Measurements from ENCODE around the gene C2CD2.
A peak's percentile ranks its signal among the peaks of the same experiment; 100 is the strongest.
"Not testable (repeated sequence)": the region's sequence is repeated elsewhere in the genome, so short reads cannot be mapped to it uniquely, and the experiment has no call there.

C2CD2 gene

DNA sequence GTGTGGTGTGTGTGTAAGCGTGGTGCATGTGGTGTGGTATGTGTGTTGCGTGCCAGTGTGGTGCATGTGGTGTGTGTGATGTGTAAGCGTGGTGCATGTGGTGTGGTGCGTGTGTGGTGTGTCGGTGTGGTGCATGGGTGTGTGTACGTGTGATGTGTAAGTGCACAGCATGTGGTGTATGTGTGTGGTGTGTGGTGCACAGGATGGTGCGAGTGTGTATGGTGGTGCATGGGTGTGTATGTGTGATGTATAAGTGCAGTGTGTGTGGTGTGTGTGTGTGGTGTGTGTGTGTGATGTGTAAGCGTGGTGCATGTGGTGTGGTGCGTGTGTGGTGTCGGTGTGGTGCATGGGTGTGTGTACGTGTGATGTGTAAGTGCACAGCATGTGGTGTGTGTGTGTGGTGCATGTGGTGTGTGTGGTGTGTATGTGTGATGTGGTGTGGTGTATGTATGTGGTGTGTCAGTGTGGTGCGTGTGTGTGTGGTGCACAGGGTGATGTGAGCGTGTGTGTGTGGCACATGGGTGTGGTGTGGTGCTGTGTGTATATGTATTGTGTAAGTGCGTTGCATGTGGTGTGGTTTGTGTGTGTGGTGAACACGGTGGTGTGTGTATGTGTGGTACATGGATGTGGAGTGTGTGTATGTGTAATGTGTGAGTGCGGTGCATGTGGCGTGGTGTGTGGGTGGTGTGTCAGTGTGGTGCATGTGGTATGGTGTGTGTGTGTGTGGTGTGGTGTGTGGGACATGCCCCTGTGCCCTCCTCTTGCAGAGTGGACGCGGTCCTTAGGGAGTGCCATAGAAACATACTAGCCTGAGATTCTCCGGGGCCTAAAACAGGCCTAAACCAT, 1.1 kb upstream of the C2CD2 start:
- Mint-ChIP-seq H3K27ac (peak overlapping the region; percentile 47), H3K9me3 (no peaks in the 10 kb centered on the region), H3K27me3 (ENCODE audit: low read depth, poor library complexity) (peaks cover 37% of the 10 kb centered on the region), H3K4me3 (peak overlapping the region; percentile 70), H3K4me1 (peaks cover 64% of the 10 kb centered on the region), H3K36me3 (ENCODE audit: low read depth) (no peaks in the 10 kb centered on the region)
- DNase-seq, result no peak
- TF ChIP-seq, protein P1, sequence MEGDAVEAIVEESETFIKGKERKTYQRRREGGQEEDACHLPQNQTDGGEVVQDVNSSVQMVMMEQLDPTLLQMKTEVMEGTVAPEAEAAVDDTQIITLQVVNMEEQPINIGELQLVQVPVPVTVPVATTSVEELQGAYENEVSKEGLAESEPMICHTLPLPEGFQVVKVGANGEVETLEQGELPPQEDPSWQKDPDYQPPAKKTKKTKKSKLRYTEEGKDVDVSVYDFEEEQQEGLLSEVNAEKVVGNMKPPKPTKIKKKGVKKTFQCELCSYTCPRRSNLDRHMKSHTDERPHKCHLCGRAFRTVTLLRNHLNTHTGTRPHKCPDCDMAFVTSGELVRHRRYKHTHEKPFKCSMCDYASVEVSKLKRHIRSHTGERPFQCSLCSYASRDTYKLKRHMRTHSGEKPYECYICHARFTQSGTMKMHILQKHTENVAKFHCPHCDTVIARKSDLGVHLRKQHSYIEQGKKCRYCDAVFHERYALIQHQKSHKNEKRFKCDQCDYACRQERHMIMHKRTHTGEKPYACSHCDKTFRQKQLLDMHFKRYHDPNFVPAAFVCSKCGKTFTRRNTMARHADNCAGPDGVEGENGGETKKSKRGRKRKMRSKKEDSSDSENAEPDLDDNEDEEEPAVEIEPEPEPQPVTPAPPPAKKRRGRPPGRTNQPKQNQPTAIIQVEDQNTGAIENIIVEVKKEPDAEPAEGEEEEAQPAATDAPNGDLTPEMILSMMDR (IDR thresholded peaks at IDR 0.05), result no peak

DNA sequence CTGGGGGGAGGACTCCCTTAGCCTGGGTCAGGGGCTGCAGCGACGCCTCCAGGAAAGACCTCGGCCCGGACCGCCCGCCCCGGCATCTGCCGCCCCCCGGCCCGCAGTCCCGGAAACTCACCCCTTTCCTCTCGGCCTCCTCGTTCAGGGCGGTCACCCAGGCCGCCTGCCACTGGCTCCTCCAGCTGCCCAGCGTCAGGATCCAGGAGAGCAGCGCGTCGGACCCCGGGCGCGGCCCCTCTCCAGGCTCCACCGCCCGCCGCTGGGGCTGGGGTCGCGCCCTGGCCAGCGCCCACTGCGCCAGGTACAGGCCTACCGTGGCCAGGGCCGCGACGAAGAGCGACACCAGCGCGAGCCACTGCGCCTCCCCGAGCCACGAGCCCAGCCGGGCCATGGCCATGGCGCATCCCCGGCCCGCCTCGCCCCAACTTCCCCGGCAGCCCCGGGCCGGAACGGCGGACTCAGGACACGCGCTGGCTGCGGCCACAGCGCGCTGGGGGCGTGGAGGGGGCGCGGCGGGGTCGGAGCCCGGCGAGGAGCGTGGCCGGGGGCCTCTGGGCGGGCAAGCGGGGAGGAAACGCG, 478 bp downstream of the C2CD2 start:
- peaks cover 41% of the 10 kb centered on the region for H3K27me3 Mint-ChIP-seq (ENCODE audit: low read depth, poor library complexity)
- H3K9me3 Mint-ChIP-seq, result no peaks in the 10 kb centered on the region
- peaks cover 67% of the 10 kb centered on the region for H3K4me1 Mint-ChIP-seq
- H3K4me3 Mint-ChIP-seq, result peak overlapping the region; percentile 80
- no peaks in the 10 kb centered on the region for H3K36me3 Mint-ChIP-seq (ENCODE audit: low read depth)
- no peak overlapping the region for H3K27ac Mint-ChIP-seq
- peak; percentile 63 for DNase-seq
- TF ChIP-seq, protein P1 (IDR thresholded peaks at IDR 0.05), result no peak

DNA sequence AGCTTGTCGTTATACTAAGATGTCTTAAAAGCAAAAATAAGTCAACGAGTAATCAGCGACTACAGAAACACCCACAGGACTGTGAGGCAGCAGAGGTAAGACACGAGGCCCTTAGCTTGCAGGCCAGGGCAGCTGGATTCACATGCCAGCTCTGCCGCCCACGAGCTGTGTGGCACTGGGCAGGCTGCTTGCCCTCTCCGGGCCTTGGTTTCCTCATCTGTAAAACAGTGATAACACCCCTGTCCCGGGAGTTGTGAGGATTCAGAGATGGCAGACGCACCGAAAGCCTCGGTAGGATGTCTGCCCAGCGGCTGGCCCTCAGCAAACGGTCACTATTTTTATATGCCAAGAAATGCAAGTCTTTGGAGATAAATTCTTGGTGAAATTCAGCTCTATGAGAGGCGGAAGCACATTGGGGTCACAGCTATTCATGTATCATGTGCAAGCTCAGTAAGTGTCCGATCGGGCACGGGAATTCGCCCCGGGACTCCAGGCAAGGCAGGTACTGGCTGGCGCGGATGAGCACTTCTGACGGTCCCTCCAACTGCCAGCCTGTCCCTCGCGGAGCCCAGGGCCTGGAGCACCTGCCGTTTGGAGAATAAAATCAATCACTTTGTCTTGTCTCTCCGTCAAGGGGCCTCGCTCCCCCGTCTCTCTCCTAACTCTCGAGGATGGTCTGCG, 1.1 kb downstream of the C2CD2 start:
- Mint-ChIP-seq H3K27ac (no peak overlapping the region), H3K4me3 (peak overlapping the region; percentile 80), H3K36me3 (ENCODE audit: low read depth) (no peaks in the 10 kb centered on the region), H3K9me3 (no peaks in the 10 kb centered on the region), H3K27me3 (ENCODE audit: low read depth, poor library complexity) (peaks cover 43% of the 10 kb centered on the region), H3K4me1 (peaks cover 71% of the 10 kb centered on the region)
- peak; percentile 23 for DNase-seq
- TF ChIP-seq, protein P1 (IDR thresholded peaks at IDR 0.05), result no peak

- peaks cover 39% of the 10 kb centered on the region for H3K27me3 Mint-ChIP-seq (ENCODE audit: low read depth, poor library complexity)
- TF ChIP-seq, protein P1 (IDR thresholded peaks at IDR 0.05), result no peak
- H3K36me3 Mint-ChIP-seq (ENCODE audit: low read depth), result no peaks in the 10 kb centered on the region
- no peaks in the 10 kb centered on the region for H3K9me3 Mint-ChIP-seq
- H3K4me1 Mint-ChIP-seq, result peaks cover 64% of the 10 kb centered on the region
- H3K27ac Mint-ChIP-seq, result no peak overlapping the region
- peak overlapping the region; percentile 80 for H3K4me3 Mint-ChIP-seq
- DNase-seq, result no peak
Measured at GRCh38 chr21:41951876-41952567, 1.8 kb downstream of the C2CD2 start.

GRCh38 chr21:41950941-41951351, 2.9 kb downstream of the C2CD2 start:
- TF ChIP-seq, protein P1 (IDR thresholded peaks at IDR 0.05), result no peak
- H3K4me3 Mint-ChIP-seq, result peak overlapping the region; percentile 80
- no peaks in the 10 kb centered on the region for H3K9me3 Mint-ChIP-seq
- H3K27ac Mint-ChIP-seq, result no peak overlapping the region
- peaks cover 60% of the 10 kb centered on the region for H3K4me1 Mint-ChIP-seq
- no peaks in the 10 kb centered on the region for H3K36me3 Mint-ChIP-seq (ENCODE audit: low read depth)
- DNase-seq, result no peak
- peaks cover 33% of the 10 kb centered on the region for H3K27me3 Mint-ChIP-seq (ENCODE audit: low read depth, poor library complexity)

GRCh38 chr21:41949631-41950030, 4.2 kb downstream of the C2CD2 start:
- H3K4me3 Mint-ChIP-seq; H3K27ac Mint-ChIP-seq; H3K36me3 Mint-ChIP-seq (ENCODE audit: low read depth); H3K9me3 Mint-ChIP-seq; DNase-seq: not testable (repeated sequence)
- peaks cover 28% of the 10 kb centered on the region for H3K27me3 Mint-ChIP-seq (ENCODE audit: low read depth, poor library complexity)
- H3K4me1 Mint-ChIP-seq, result peaks cover 49% of the 10 kb centered on the region
